GM21529 (cell line): ENCODE data around the gene TNIK.
"Not testable (repeated sequence)": the region's sequence is repeated elsewhere in the genome, so short reads cannot be mapped to it uniquely, and the experiment has no call there.

Experiments
- ATAC-seq: cut with Tn5 transposase; IDR thresholded peaks from one replicate; pipeline ENCODE4 v1.9.1; 2021; ENCODE audit not compliant: unreplicated experiment

Gene TNIK

DNA sequence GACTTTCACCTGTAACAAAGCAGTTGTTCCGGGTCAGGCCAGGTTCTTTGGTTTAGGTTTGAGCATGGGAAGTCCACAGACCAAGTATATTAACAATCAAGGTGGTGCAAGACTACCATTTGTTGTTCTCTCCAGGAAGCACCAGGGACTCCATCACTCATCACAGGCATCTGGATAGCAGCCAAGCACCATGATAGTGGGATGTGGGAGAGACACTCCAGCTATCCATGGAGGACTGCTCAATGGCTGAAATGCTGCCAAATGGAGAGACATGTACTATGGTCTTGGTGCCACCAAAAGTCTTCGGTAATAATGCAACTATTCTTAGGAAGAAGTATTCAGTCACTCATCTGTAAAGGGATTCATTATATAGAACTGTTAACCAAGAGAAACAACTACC, 143.0 kb downstream of the TNIK start:
- no peak for ATAC-seq

GRCh38 chr3:171315919-171316318, 144.3 kb downstream of the TNIK start:
- no peak for ATAC-seq

DNA sequence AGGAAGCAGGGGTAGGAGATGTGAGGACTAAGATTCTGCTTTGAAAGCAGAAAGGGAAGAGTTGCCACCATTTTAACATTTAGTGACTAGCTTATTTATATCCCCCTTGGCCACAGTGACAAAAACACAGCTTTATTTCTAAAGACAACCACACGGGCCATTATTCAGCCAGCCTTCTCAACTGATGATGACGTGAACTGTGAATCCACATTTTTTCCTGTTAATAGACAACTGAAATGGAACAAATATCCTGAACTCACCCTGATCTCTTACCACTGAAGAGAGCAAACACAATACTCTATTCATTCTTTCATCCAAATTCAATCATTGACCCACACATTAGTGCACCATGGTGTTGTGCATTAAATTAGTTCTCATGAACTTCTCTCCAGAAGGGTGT, 145.1 kb downstream of the TNIK start:
- no peak for ATAC-seq

- ATAC-seq = no peak
These were observed 145.9 kb downstream of the TNIK start for GRCh38 chr3:171314341-171314740.

DNA sequence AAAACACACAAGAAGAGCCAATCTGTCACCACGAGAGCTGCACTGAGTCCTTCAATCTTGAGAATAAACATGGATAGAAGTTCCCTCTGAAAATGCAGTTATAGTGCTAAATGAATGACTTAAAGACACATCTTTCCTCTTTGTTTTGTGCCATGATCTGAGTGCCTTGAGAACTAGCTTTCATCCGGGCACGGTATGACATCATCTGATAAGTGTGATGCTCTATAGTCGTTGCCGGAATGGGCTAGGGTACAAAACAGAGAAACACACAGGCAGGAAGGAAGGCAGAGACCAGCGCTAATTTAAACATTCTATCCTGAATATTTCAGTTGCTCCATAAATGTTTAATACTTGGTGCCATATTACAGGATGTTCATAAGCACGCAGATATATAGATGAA, 146.5 kb downstream of the TNIK start:
- no peak for ATAC-seq

DNA sequence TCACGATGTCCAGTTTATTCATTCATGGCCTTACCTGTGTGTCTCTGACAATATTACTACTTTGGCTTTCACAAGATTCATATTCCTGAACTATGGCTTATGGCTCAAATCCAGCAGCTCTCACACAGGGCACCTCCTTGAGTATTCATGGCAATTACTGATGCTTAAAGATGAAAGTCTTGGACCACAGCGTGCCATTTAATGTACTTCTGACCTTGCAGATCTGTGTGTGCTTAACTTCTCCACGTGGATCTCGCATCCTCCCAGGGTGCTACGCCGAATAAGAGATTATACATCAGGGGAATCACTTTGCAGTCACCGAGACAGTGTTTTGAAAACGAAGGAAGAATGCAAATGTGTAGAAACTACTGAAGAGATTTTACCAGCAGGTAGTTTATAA, 147.5 kb downstream of the TNIK start:
- no peak for ATAC-seq

DNA sequence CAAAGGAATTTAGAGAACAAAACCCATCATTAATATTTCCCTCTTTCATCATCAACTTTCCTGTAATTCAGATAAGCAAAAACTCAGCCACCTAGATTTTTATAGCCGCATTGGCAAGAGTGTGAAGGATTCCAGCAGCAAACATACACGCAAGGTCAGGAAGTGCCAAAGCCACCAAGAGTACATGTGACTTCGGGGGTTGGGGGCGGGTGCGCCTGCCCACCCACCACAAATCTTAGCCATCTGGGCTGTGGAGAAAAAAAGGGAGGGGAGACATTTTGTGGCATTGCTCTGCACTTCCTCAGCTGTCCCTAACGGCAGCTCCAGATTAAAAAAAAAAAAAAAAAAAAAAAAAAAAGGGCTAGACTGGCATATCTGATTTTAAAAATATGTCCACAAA, 148.4 kb downstream of the TNIK start:
- ATAC-seq = no peak

DNA sequence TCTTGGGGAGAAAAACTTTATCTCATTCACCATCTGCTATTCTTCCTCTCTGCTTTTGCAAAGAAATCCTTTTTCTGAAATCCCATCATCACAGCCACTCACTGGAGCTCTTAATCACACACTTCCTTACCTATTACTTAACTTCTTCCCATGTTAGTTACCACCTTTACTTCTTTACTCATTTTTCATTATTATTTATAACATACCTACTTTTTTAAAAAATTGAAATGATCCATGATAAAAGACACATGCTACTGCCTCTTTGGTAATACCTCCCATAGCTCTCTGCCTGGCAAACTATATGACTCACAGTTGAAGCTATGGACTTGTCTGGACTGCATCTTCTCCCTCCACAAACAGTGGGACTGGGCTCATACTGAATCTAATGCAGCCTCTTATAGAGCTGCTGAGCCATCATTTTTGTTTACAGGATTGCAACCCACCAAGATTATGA, 150.3 kb downstream of the TNIK start:
- ATAC-seq = peak; percentile 60

DNA sequence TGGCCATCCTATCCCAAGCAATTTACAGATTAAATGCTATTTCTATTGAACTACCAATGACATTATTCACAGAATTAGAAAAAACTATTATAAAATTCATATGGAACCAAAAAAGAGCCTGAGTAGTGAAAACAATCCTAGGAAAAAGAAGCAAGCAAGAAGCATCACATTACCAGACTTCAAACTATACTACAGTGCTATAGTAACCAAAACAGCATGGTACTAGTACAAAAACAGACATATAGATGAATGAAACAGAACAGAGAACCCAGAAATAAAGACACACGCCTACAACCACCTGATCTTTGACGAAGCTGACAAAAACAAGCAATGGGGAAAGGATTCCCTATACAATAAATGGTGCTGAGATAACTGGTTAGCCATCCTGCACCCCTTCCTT, 152.2 kb downstream of the TNIK start:
- ATAC-seq = no peak

- no peak for ATAC-seq
These were observed 153.1 kb downstream of the TNIK start for GRCh38 chr3:171307046-171307585.

DNA sequence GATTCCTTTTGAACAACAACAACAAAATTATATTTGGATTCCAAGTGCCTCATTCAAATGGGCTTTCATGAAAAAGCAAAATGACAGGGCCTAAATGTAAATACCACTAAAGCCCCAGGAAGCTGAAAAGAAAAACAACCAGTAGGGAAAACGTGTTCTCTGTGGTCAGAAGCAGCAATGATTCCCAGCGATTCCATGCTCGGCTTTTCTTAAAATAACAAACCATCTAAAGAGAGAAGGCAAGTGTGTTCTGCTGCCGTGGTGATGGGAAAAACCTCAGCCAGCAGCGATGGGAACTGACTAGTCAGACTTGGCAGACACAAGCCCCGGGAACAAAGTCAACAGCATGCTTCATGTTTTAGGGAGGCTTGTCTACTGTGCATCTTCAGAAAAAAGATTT, 153.6 kb downstream of the TNIK start:
- no peak for ATAC-seq

GRCh38 chr3:171305823-171306222, 154.4 kb downstream of the TNIK start:
- ATAC-seq = not testable (repeated sequence)

- not testable (repeated sequence) for ATAC-seq
These were observed 155.7 kb downstream of the TNIK start for GRCh38 chr3:171304498-171304897.

DNA sequence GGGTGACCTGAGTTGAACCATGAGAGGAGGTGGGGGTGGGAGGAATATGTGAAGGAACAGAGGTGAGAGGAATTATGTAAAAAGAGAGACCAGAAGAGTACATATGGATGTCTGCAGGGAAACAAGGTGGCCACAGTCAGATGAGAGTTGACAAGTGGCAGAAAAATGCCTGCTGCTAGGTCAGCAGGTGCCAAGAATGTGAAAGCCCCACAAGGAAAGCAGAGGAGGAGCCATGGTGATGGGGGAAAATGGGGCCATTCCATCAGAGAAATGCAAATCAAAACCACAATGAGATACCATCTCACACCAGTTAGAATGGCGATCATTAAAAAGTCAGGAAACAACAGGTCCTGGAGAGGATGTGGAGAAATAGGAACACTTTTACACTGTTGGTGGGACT, 156.2 kb downstream of the TNIK start:
- not testable (repeated sequence) for ATAC-seq

DNA sequence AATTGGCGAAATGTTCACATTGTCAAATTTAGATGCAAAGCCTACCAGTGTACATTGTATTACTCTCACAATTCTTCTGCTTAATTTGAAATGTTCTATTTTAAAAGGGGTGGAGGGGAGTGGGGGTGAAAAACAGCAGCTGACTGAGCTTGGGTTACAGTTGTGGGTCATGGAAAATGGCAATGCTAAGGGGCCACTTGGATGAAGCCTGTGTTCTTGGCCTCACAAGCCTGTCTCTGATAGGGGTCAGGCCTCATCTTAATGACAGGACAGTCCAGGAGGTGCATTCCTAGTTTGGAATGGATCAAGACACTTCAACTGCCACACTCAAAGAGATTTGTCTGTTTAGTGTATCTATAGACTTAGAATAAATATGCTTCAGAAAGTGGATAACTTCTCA, 158.2 kb downstream of the TNIK start:
- no peak for ATAC-seq

DNA sequence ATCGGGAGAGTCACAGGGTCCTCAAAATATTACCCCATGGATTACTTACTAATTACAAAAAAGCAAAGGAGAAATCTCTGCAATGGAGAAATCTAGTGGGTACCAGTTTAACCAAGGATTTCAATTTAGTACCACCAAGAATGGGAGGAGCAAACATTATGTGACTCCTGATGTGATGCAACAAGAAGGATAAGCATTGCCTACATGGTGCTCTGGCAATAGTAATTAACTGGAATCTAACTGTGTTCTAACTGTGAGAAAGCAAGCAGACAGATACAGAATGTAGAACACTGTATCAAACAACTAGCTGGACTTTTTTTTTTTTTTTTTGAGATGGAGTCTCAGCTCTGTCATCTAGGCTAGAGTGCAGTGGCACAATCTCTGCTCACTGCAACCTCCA, 159.2 kb downstream of the TNIK start:
- no peak for ATAC-seq

- ATAC-seq = no peak
These were observed 162.3 kb downstream of the TNIK start for GRCh38 chr3:171297951-171298350.

GRCh38 chr3:171297207-171297606, 163.0 kb downstream of the TNIK start:
- ATAC-seq = no peak

- ATAC-seq = no peak
These were observed 164.5 kb downstream of the TNIK start for GRCh38 chr3:171295484-171296373.

- peak; percentile 52 for ATAC-seq
These were observed 166.9 kb downstream of the TNIK start for GRCh38 chr3:171293142-171293782.

DNA sequence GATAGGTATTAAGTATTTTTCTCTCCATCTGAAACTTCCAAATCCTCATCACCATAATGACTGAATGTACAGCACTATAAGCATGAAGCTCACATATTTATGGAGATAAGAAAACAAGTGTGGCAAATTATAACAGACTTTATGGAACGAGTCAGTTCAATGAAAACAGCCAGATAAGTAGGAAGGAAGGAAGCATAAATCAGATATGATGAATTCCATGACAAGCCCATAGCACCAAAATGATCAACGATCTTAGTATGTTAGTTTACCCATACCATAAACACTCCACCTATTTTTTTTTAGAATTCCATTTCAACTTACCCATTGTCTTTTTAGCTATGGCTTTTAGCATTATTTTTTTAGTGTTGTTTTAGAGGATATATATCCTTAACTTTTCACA, 169.5 kb downstream of the TNIK start:
- no peak for ATAC-seq

- no peak for ATAC-seq
These were observed 170.9 kb downstream of the TNIK start for GRCh38 chr3:171289291-171289690.
